ENCODE measurements around the gene CDC14B.
"Not testable (repeated sequence)": the region's sequence is repeated elsewhere in the genome, so short reads cannot be mapped to it uniquely, and the experiment has no call there.

Gene CDC14B

GRCh38 chr9:96550659-96551058, 69.0 kb downstream of the CDC14B start:
- no peak for DNase-seq (ENCODE audit: low read depth)

- DNase-seq (ENCODE audit: low read depth), result not testable (repeated sequence)
Measured at GRCh38 chr9:96543131-96543530, 76.5 kb downstream of the CDC14B start.

- DNase-seq (ENCODE audit: low read depth), result no peak
Measured at GRCh38 chr9:96540106-96540505, 79.5 kb downstream of the CDC14B start.

- DNase-seq (ENCODE audit: low read depth), result no peak
Measured at GRCh38 chr9:96532173-96532572, 87.5 kb downstream of the CDC14B start.

- no peak for DNase-seq (ENCODE audit: low read depth)
Measured at GRCh38 chr9:96524764-96525163, 94.9 kb downstream of the CDC14B start.

- no peak for DNase-seq (ENCODE audit: low read depth)
Measured at GRCh38 chr9:96524045-96524444, 95.6 kb downstream of the CDC14B start.

- no peak for DNase-seq (ENCODE audit: low read depth)
Measured at GRCh38 chr9:96523374-96523773, 96.3 kb downstream of the CDC14B start.

GRCh38 chr9:96522366-96522765, 97.3 kb downstream of the CDC14B start:
- DNase-seq (ENCODE audit: low read depth), result no peak

GRCh38 chr9:96519787-96520186, 99.9 kb downstream of the CDC14B start:
- no peak for DNase-seq (ENCODE audit: low read depth)

- no peak for DNase-seq (ENCODE audit: low read depth)
Measured at GRCh38 chr9:96519095-96519494, 100.5 kb downstream of the CDC14B start.

GRCh38 chr9:96515621-96516470, 103.8 kb downstream of the CDC14B start:
- DNase-seq (ENCODE audit: low read depth), result no peak

GRCh38 chr9:96514800-96515158, 104.9 kb downstream of the CDC14B start:
- no peak for DNase-seq (ENCODE audit: low read depth)

- DNase-seq (ENCODE audit: low read depth), result no peak
Measured at GRCh38 chr9:96514108-96514799, 105.4 kb downstream of the CDC14B start.

- DNase-seq (ENCODE audit: low read depth), result no peak
Measured at GRCh38 chr9:96513622-96514021, 106.0 kb downstream of the CDC14B start.

- no peak for DNase-seq (ENCODE audit: low read depth)
Measured at GRCh38 chr9:96512240-96512639, 107.4 kb downstream of the CDC14B start.

- DNase-seq (ENCODE audit: low read depth), result no peak
Measured at GRCh38 chr9:96510258-96510657, 109.4 kb downstream of the CDC14B start.

GRCh38 chr9:96509848-96510247, 109.8 kb downstream of the CDC14B start:
- DNase-seq (ENCODE audit: low read depth), result no peak

- DNase-seq (ENCODE audit: low read depth), result no peak
Measured at GRCh38 chr9:96509026-96509425, 110.6 kb downstream of the CDC14B start.

- DNase-seq (ENCODE audit: low read depth), result no peak
Measured at GRCh38 chr9:96508227-96508940, 111.3 kb downstream of the CDC14B start.

GRCh38 chr9:96505316-96505991, 114.2 kb downstream of the CDC14B start:
- DNase-seq (ENCODE audit: low read depth), result no peak

- no peak for DNase-seq (ENCODE audit: low read depth)
Measured at GRCh38 chr9:96503918-96504317, 115.7 kb downstream of the CDC14B start.

- DNase-seq (ENCODE audit: low read depth), result not testable (repeated sequence)
Measured at GRCh38 chr9:96503374-96503748, 116.3 kb downstream of the CDC14B start.

All from T follicular helper cell (primary cell).